Activated CD4-positive, CD25-positive, alpha-beta regulatory T cell treated with anti-CD3 and anti-CD28 coated beads, Interleukin-2, amount 50 U/mL, for 24 hours (primary cell): ENCODE data around the gene FMNL2.
"Not testable (repeated sequence)": the region's sequence is repeated elsewhere in the genome, so short reads cannot be mapped to it uniquely, and the experiment has no call there.

ENCODE experiments used
- ATAC-seq, 2 donors: fragments of 150-1000 bp; cut with Tn5 transposase; one replicate each; pipeline ENCODE4 v1.10.0; 2021; ENCODE audit warnings: mild to moderate bottlenecking in 1 of 2, moderate library complexity in 1 of 2

The FMNL2 gene

GRCh38 chr2:152474523-152474922 is 139.5 kb downstream of the FMNL2 start:
- ATAC-seq, result not testable (repeated sequence)

- ATAC-seq, result no peak
Measured at GRCh38 chr2:152475982-152476381, 141.0 kb downstream of the FMNL2 start.

DNA sequence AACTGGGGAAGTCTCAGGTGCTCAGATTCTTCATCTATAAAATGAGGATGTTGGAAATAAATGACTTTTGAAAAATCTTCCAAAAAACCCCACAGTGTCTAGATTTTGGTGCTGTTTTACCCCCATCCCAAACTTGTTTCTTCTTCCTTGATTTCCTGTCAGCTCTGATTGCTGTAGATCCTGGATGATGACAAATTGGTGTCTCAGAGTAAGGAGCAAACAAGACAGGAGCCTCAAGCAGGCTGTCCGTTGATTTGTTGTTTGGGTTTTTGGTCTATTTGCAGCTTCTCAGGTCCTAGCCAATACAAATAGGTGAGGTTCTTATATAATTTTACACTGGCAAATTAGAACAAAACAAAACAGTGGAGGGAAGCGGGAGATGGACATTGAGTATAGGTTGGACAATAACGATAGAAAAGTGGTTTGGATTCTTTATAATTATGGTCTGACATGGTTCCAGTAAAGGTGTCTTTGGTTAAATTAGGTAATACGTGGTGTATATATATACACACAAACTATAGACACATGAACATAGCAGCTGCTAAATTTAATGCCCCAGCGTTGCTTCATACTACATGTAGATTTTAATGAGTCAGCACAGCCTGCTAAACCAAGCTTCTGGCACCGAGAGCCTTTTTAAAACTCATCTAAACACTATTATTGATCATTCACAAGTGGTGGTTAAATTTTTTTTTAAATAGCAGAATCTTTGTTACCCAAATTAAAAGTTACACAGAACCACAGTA is 142.5 kb downstream of the FMNL2 start:
- no peak for ATAC-seq

GRCh38 chr2:152479282-152479681 is 144.3 kb downstream of the FMNL2 start:
- no peak for ATAC-seq

- no peak for ATAC-seq
Measured at GRCh38 chr2:152480821-152481399, 145.9 kb downstream of the FMNL2 start.

DNA sequence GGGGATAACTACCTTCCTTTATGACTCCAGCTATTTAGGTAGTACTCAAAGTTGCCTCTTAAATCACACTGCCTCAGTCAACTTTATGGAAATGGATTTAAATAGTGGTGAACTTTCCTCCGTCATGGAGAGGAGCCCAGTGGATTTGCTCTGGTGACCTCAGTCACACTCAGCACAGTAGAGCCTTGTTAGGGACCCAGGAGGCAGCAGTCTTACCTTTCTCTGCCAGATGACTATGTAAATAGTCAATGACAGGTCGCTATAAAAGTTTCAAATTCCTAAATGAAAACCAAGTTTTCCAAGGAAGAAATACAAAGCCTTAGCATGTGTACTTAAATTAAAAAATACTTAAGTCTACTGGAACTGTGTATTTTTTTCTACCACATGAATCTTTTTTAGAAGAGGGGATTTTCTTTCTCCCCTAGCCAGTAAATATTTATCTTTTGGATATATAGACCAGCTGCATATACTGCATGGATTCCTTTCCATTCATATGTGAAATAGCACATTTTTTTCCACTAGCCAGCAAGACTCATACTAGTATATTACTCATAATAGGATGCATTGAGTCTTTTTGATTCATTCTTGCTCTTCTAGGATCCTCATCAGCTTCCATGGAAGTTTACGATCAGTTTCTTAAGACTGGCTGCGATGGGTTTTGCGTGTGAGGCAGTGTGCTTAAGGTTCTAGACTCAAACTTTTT is 147.1 kb downstream of the FMNL2 start:
- ATAC-seq, result no peak

- peak in 1 of 2 donors; percentile 6 for ATAC-seq
Measured at GRCh38 chr2:152483276-152484063, 148.5 kb downstream of the FMNL2 start.

- no peak for ATAC-seq
Measured at GRCh38 chr2:152485954-152486736, 151.2 kb downstream of the FMNL2 start.

DNA sequence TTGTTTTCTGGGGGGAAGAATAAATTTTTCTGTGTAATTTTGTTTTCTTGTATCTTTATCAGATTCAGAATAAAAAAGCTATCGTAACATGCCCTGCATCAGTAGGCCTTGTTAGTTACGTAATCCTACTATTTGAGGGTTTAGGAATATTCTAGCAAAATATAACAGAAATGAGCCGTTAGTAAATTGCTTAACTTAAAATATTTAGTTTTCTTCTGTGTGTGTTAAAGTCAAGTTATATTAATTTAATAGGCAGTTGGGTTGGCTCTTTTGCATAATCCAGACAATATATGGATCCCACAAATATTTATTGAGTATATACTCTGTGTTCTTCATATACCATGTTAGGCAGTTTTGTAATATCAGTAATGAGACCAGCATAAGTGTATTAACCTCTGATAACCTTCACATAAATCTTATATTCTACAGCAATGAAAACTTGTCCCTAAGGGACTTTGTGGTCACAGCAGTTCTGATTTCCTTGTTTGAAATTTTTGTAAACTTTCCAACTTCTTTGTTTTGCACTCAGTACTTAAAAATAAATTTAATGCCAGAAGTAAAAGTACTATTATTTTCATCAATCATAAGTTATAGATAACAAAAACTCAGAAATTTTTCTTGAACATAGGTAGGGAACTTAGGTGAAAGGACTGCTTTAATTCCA is 151.9 kb downstream of the FMNL2 start:
- no peak for ATAC-seq

GRCh38 chr2:152488075-152488474 is 153.1 kb downstream of the FMNL2 start:
- ATAC-seq, result no peak

DNA sequence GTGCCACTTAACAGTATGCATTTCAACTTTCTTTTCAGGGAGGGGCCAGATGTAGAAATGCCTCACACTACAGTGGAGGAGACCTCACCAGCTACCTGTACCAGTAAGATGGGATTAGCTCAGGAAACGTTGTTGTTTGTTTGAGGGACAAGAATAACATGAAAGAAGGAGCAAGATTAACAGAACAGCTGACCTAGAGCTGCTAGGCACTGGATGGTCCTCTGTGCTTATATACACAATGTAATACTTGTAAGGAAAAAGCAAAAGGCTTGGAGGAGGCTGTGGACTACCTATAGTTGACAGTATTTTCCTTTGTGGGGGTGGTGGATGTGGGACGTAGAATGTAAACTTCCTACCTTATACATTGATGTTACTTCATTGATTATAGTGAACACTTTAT is 154.4 kb downstream of the FMNL2 start:
- ATAC-seq, result no peak

GRCh38 chr2:152490686-152491455 is 155.9 kb downstream of the FMNL2 start:
- ATAC-seq, result no peak

DNA sequence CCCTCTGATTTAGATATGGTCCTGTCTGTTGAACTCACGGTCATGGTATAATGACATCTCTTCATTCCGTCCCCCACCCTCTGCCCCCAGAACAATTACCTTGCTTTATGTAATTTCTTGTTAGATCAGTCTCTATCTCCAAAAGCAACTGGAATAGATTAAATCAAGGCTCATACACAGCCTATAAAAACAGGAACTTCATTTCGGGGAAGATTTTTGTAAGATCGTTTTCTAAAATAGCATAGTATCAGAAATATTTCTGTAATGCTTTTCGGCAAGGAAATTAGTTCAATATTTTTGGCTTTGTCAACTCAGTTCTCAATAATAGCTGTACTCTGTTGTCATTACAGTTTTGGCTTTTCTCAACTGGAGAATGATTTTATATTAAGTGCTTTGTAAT is 157.2 kb downstream of the FMNL2 start:
- ATAC-seq, result no peak

DNA sequence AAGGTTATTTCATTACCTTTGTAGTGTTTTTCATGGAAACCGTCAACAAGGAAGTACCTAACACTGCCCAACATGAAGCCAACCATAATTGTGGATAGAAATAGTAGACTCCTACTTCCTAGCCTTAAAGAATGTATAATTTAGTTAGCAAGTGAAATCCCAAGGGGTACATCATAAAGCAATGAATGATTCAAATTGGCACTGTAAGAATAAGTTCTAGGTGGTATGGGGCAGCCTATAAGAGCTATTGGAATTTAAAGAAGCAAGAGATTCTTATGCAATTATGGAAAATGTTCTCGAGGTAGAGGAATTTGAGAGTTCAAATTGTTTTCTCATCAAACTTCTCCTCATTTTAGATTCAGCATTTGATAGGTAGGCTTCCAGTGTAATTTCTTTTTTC is 157.9 kb downstream of the FMNL2 start:
- ATAC-seq, result no peak

DNA sequence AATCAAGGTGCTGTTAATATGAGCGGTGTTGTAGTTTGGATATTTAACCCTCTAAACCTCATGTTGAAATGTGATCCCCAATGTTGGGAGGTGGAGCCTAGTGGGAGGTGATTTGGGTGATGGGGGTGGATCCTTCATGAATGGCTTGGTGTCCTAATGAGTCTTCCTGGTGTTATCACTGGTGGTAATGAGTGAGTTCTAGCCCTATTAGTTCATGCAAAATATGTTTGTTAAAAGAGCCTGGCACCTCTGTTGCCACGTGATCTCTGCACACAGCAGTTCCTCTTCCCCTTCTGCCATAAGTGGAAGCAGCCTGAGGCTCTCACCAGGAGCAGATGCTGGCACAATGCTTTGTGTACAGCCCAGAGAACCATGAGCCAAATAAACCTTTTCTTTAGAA is 158.4 kb downstream of the FMNL2 start:
- ATAC-seq, result no peak

GRCh38 chr2:152493945-152494528 is 159.1 kb downstream of the FMNL2 start:
- no peak for ATAC-seq

DNA sequence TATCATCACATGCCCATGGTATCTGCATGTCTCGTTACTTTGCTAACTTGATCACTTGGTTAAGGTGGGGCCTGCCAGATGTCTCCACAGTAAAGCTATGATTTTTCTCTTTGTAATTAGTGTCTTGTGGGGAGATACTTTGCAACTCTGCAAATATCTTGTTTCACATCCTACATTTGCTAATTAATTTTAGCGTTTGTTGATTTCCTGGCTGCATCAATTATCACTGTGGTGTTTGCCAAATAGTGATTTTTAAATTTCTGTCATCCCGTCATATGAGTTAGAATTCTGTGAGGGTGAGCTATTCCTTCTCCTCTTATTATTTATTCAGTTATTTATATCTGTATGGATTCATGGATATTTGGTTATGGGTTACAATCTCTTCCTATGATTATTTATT is 161.4 kb downstream of the FMNL2 start:
- ATAC-seq, result no peak

DNA sequence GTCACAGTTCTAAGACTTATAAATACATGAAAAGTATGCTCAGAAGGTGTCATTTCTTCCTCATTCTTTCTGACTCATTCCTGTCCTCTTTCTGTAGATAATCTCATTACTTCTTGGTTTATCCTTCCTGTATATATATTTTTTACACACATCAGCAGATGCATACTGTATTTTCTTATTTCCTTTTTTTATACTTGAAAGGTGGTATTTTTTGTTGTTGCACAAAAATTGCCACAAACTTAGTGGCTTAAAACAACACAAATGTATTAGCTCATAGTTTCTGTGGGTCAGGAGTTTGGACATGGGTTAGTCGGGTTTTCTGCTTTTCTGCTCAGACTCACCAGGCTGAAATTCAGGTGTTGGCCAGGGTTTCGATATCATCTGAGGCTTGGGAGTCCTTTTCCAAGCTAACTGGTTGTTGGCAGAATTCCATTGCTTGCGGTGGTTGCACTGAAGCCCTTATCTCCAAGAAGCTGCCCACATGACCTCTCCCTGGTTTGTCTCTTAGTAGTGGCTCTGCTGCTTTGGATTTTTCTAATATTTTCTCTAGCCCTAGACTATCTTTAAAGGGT is 162.6 kb downstream of the FMNL2 start:
- ATAC-seq, result no peak

DNA sequence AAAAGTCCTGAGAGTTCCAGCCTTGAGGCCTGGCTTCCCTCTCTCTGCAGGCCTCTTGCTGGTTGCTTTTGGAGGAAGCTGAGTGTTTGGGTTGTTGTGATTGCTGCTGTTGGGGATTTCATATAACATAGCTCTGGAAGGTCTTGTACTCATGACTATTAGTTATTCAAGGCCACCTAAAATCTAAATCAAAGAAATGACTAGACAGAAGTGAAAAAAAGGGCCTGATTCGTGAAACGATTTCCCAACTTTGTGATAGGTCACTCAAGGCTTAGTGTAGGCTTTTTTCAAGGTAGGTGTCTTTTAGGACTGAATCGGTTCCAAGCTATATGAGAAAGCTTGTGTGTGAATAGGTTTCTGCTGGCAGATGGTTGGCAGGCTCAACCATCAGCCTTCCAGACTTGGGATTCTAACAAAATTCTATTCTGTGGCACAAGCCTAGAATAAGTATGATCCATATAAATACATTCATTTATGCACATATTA is 164.4 kb downstream of the FMNL2 start:
- ATAC-seq, result no peak
